ENCODE data around the gene CHORDC1.

- TF ChIP-seq CTCF (IDR thresholded peaks at IDR 0.05; ENCODE audit: low read length) (no peak), EZH2 (IDR thresholded peaks at IDR 0.05; ENCODE audit: borderline replicate concordance, low read length) (no peak)
These were observed 54.3 kb downstream of the CHORDC1 start for GRCh38 chr11:90168571-90168970.

Measured in OCI-LY1 (cell line).